Hematopoietic multipotent progenitor cell (in vitro differentiated cells): ENCODE results near the gene HSDL1. TPM values are rescaled to one million over a fixed set of nuclear protein-coding genes. Genes with fewer than 3 reads are reported as not detected.

Source experiments
- DNase-seq, 3 donors: peaks; one replicate each; pipeline ENCODE4 v3.0.0-alpha.2; 2011 to 2015; ENCODE audit warnings: low read depth in 2 of 3, low spot score in 2 of 3
- total RNA-seq: library from RNA; depleted of rRNA; stranded (reverse); fragments of >200 nt; gene quantifications from one replicate; pipeline ENCODE4 v1.2.3, GENCODE V29; 2012

Gene HSDL1
- 9.4 TPM for total RNA-seq

GRCh38 chr16:84144859-84145639, at the start of gene HSDL1, which contains the start of gene DNAAF1:
Gene HSDL1, minus strand, starts transcription at chr16:84145177. Its CDS starts 13,856 bp downstream, at chr16:84131321.
Gene DNAAF1, plus strand, starts transcription at chr16:84145308. Its CDS starts 133 bp downstream, at chr16:84145441.
- DNase-seq, result peak; percentile 91 to 95 (median 92)

- no peak for DNase-seq
Measured at GRCh38 chr16:84194018-84194417, 49.0 kb upstream of the HSDL1 start.

- DNase-seq, result no peak
Measured at GRCh38 chr16:84193480-84193879, 48.5 kb upstream of the HSDL1 start.

GRCh38 chr16:84191466-84191865, 46.5 kb upstream of the HSDL1 start:
- no peak for DNase-seq

GRCh38 chr16:84190731-84191388, 45.9 kb upstream of the HSDL1 start, which contains the start of gene ADAD2:
Gene ADAD2, plus strand, starts transcription at chr16:84191157. Its CDS starts 74 bp downstream, at chr16:84191231.
- no peak for DNase-seq

GRCh38 chr16:84186685-84187437, 41.9 kb upstream of the HSDL1 start, which contains the start of gene TAF1C:
Gene TAF1C, minus strand, starts transcription at chr16:84187057. Its CDS starts 2,069 bp downstream, at chr16:84184988.
- peak; percentile 93 to 95 (median 95) for DNase-seq

- no peak for DNase-seq
Measured at GRCh38 chr16:84184775-84185174, 39.8 kb upstream of the HSDL1 start.

GRCh38 chr16:84183911-84184591, 39.1 kb upstream of the HSDL1 start:
- no peak for DNase-seq

GRCh38 chr16:84183572-84183875, 38.5 kb upstream of the HSDL1 start:
- no peak for DNase-seq

- DNase-seq, result no peak
Measured at GRCh38 chr16:84182680-84183571, 37.9 kb upstream of the HSDL1 start.

GRCh38 chr16:84182104-84182503, 37.1 kb upstream of the HSDL1 start:
- no peak for DNase-seq

GRCh38 chr16:84181144-84181915, 36.4 kb upstream of the HSDL1 start:
- no peak for DNase-seq

GRCh38 chr16:84180519-84181140, 35.7 kb upstream of the HSDL1 start:
- DNase-seq, result no peak

GRCh38 chr16:84179612-84180320, 34.8 kb upstream of the HSDL1 start:
- no peak for DNase-seq

- no peak for DNase-seq
Measured at GRCh38 chr16:84178892-84179611, 34.1 kb upstream of the HSDL1 start.

- DNase-seq, result no peak
Measured at GRCh38 chr16:84178146-84178765, 33.3 kb upstream of the HSDL1 start.

- no peak for DNase-seq
Measured at GRCh38 chr16:84177741-84178073, 32.7 kb upstream of the HSDL1 start.
